Liver (tissue), 9 donors: ENCODE measurements around the gene ABLIM1. TPM values are rescaled to one million over a fixed set of nuclear protein-coding genes. Genes with fewer than 3 reads are reported as not detected.

Experiments used
- DNase-seq: peaks from one replicate; pipeline ENCODE4 v3.0.0-alpha.2; 2017; ENCODE audit warnings: low spot score
- H3K27ac ChIP-seq, 2 donors: one replicate each; pipeline ENCODE4 v1.7.0; 2013; ENCODE audit warnings: inconsistent platforms in 2 of 2, low read length in 2 of 2, control low read depth in 1 of 2, low read depth in 1 of 2, mild to moderate bottlenecking in 1 of 2
- H3K27me3 ChIP-seq, 4 donors: one replicate each; pipeline versions ENCODE4 v1.6.1 to v1.7.0; 2013; ENCODE audit warnings: low read length in 3 of 4, inconsistent platforms in 1 of 4, mild to moderate bottlenecking in 1 of 4, moderate library complexity in 1 of 4; ENCODE audit not compliant: control insufficient read depth in 4 of 4, insufficient read depth in 4 of 4
- H3K36me3 ChIP-seq, 4 donors: one replicate each; pipeline versions ENCODE4 v1.6.1 to v1.7.0; 2013; ENCODE audit warnings: low read length in 3 of 4, mild to moderate bottlenecking in 3 of 4, low read depth in 1 of 4, moderate library complexity in 1 of 4; ENCODE audit not compliant: control insufficient read depth in 4 of 4, insufficient read depth in 3 of 4
- H3K4me1 ChIP-seq, 4 donors: one replicate each; pipeline versions ENCODE4 v1.6.1 to v1.7.0; 2013; ENCODE audit warnings: low read length in 3 of 4, mild to moderate bottlenecking in 3 of 4, moderate library complexity in 1 of 4; ENCODE audit not compliant: control insufficient read depth in 4 of 4, insufficient read depth in 4 of 4
- H3K4me3 ChIP-seq, 3 donors: one replicate each; pipeline versions ENCODE4 v1.6.1 to v1.7.0; 2013; ENCODE audit warnings: low read length in 3 of 3, control low read depth in 1 of 3, low read depth in 1 of 3, mild to moderate bottlenecking in 1 of 3
- H3K9ac ChIP-seq, 2 donors: one replicate each; pipeline ENCODE4 v1.7.0; 2013; ENCODE audit warnings: low read length in 2 of 2, mild to moderate bottlenecking in 2 of 2, moderate library complexity in 2 of 2, control low read depth in 1 of 2, low read depth in 1 of 2
- H3K9me3 ChIP-seq, 4 donors: one replicate each; pipeline versions ENCODE4 v1.6.1 to v1.7.0; 2013; ENCODE audit warnings: low read length in 3 of 4; ENCODE audit not compliant: control insufficient read depth in 4 of 4
- EGR1 ChIP-seq, 2 donors: IDR thresholded peaks; 2 replicates each; pipeline ENCODE4 v1.6.1; 2016 to 2018; ENCODE audit warnings: antibody characterized with exemption in 2 of 2, low read depth in 2 of 2
- FOXA1 ChIP-seq: IDR thresholded peaks from 2 replicates; pipeline ENCODE4 v1.6.1; 2016; ENCODE audit warnings: antibody characterized with exemption
- FOXA2 ChIP-seq: IDR thresholded peaks from 2 replicates; pipeline ENCODE4 v1.6.1; 2016; ENCODE audit warnings: antibody characterized with exemption
- GABPA ChIP-seq, 2 donors: IDR thresholded peaks in 1 of 2; conservative IDR thresholded peaks in 1 of 2; 2 replicates each; pipeline ENCODE4 v1.6.1; 2016; ENCODE audit warnings: antibody characterized with exemption in 2 of 2, mild to moderate bottlenecking in 1 of 2, moderate library complexity in 1 of 2
- HNF4A ChIP-seq, 2 donors: conservative IDR thresholded peaks; 2 replicates each; pipeline ENCODE4 v1.6.1; 2016; ENCODE audit warnings: antibody characterized with exemption in 2 of 2, mild to moderate bottlenecking in 2 of 2
- HNF4G ChIP-seq: IDR thresholded peaks from 2 replicates; pipeline ENCODE4 v1.6.1; 2016; ENCODE audit warnings: antibody characterized with exemption
- JUND ChIP-seq, 2 donors: IDR thresholded peaks; 2 replicates each; pipeline ENCODE4 v1.6.1; 2016; ENCODE audit warnings: antibody characterized with exemption in 2 of 2
- NR2F2 ChIP-seq: IDR thresholded peaks from 2 replicates; pipeline ENCODE4 v1.6.1; 2016; ENCODE audit warnings: antibody characterized with exemption
- RAD21 ChIP-seq, 2 donors: IDR thresholded peaks; 2 replicates each; pipeline ENCODE4 v1.6.1; 2016; ENCODE audit warnings: antibody characterized with exemption in 2 of 2, mild to moderate bottlenecking in 2 of 2
- RXRA ChIP-seq, 2 donors: IDR thresholded peaks; 2 replicates each; pipeline ENCODE4 v1.6.1; 2017 to 2018; ENCODE audit warnings: antibody characterized with exemption in 2 of 2, mild to moderate bottlenecking in 1 of 2
- SP1 ChIP-seq: IDR thresholded peaks from 2 replicates; pipeline ENCODE4 v1.6.1; 2018; ENCODE audit warnings: antibody characterized with exemption, mild to moderate bottlenecking
- TAF1 ChIP-seq: conservative IDR thresholded peaks from 2 replicates; pipeline ENCODE4 v1.6.1; 2016; ENCODE audit warnings: antibody characterized with exemption, mild to moderate bottlenecking
- YY1 ChIP-seq: IDR thresholded peaks from 2 replicates; pipeline ENCODE4 v1.6.1; 2016; ENCODE audit warnings: antibody characterized with exemption, mild to moderate bottlenecking
- WGBS: extraction: QIAGEN DNeasy Blood & Tissue Kit; methylation state at CpG from one replicate; pipeline ENCODE4 v1.1.7; 2013; 5-methylcytosine and 5-hydroxymethylcytosine counted together
- polyA plus RNA-seq, 2 donors: library from polyadenylated mRNA; stranded (reverse) in 1 of 2; unstranded in 1 of 2; fragments of 200-250 nt in 1 of 2; fragments of >200 nt in 1 of 2; fragmentation: Nextera tagmentation in 1 of 2; extraction: Ambion mirVana in 1 of 2; gene quantifications; one replicate each; pipeline versions ENCODE4 v1.2.1 to v1.2.3, GENCODE V29; 2013 to 2015
- total RNA-seq, 2 donors: library from RNA; depleted of rRNA; stranded (reverse); fragments of >200 nt; gene quantifications; one replicate each; pipeline ENCODE4 v1.2.3, GENCODE V29; 2014
- TF ChIP-seq, protein P1 (sequence below): IDR thresholded peaks from 2 replicates; pipeline ENCODE4 v1.6.1; 2016; ENCODE audit warnings: antibody characterized with exemption, mild to moderate bottlenecking
- TF ChIP-seq, protein P2 (sequence below): fragments of 150-350 bp; IDR thresholded peaks from 2 replicates; pipeline ENCODE4 v1.5.1; 2017; ENCODE audit warnings: improper control_type of control experiment, low read depth, low read length; ENCODE audit not compliant: missing input control
- TF ChIP-seq, protein P3 (sequence below): IDR thresholded peaks from 2 replicates; pipeline ENCODE4 v1.6.1; 2016; ENCODE audit warnings: antibody characterized with exemption
- TF ChIP-seq, protein P4 (sequence below): IDR thresholded peaks from 2 replicates; pipeline ENCODE4 v1.6.1; 2016; ENCODE audit warnings: antibody characterized with exemption
- TF ChIP-seq, protein P5 (sequence below): IDR thresholded peaks from 2 replicates; pipeline ENCODE4 v1.6.1; 2016; ENCODE audit warnings: antibody characterized with exemption
- donor health status: healthy.
- donor health status: healthy.
- donor health status: healthy.
- donor health status: healthy.
- donor health status: healthy.

Gene ABLIM1
- total and polyA plus RNA-seq, 4 donors, result 10.9 to 31.3 (median 13.1) TPM

DNA sequence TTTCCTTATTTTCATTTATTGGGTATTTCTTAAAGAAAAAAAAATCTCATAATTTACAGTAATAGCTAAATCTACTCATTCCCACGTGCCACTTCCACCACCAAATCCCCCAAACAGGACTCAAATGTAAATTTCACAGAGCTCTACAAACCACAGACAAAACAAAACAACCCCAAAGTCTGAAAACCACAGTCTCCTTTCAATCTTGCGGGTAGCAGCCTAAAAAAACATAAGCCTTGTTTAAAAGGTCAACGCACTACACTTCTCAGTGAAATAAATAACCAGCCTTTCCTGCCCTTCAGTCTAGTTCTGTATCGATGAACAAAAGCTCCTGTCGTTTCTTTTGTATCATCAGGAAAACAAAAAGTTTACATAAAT lies 132.0 kb downstream of the ABLIM1 start:
- WGBS, result 6% methylated on average over 5 of the region's 5 CpGs
- peak overlapping the region; percentile 49 to 60 for H3K9ac ChIP-seq

More for the DNA sequence above, 132.0 kb downstream of the ABLIM1 start:
- peak overlapping the region; percentile 63 to 79 for H3K27ac ChIP-seq
- peaks cover 2 to 35% (median 32%) of the 10 kb centered on the region in 4 donors for H3K4me1 ChIP-seq
- no peaks in the 10 kb centered on the region for H3K36me3 ChIP-seq
- DNase-seq, result no peak
- TF ChIP-seq YY1, result no peak
- TF ChIP-seq TAF1, result no peak
- TF ChIP-seq, protein P1, sequence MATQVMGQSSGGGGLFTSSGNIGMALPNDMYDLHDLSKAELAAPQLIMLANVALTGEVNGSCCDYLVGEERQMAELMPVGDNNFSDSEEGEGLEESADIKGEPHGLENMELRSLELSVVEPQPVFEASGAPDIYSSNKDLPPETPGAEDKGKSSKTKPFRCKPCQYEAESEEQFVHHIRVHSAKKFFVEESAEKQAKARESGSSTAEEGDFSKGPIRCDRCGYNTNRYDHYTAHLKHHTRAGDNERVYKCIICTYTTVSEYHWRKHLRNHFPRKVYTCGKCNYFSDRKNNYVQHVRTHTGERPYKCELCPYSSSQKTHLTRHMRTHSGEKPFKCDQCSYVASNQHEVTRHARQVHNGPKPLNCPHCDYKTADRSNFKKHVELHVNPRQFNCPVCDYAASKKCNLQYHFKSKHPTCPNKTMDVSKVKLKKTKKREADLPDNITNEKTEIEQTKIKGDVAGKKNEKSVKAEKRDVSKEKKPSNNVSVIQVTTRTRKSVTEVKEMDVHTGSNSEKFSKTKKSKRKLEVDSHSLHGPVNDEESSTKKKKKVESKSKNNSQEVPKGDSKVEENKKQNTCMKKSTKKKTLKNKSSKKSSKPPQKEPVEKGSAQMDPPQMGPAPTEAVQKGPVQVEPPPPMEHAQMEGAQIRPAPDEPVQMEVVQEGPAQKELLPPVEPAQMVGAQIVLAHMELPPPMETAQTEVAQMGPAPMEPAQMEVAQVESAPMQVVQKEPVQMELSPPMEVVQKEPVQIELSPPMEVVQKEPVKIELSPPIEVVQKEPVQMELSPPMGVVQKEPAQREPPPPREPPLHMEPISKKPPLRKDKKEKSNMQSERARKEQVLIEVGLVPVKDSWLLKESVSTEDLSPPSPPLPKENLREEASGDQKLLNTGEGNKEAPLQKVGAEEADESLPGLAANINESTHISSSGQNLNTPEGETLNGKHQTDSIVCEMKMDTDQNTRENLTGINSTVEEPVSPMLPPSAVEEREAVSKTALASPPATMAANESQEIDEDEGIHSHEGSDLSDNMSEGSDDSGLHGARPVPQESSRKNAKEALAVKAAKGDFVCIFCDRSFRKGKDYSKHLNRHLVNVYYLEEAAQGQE, result no peak
- no peak for TF ChIP-seq NR2F2
- no peak for TF ChIP-seq FOXA1
- TF ChIP-seq EGR1 (IDR thresholded peaks at IDR 0.05; ENCODE audit: low read depth in 2 of 2), result no peak
- TF ChIP-seq, protein P2, sequence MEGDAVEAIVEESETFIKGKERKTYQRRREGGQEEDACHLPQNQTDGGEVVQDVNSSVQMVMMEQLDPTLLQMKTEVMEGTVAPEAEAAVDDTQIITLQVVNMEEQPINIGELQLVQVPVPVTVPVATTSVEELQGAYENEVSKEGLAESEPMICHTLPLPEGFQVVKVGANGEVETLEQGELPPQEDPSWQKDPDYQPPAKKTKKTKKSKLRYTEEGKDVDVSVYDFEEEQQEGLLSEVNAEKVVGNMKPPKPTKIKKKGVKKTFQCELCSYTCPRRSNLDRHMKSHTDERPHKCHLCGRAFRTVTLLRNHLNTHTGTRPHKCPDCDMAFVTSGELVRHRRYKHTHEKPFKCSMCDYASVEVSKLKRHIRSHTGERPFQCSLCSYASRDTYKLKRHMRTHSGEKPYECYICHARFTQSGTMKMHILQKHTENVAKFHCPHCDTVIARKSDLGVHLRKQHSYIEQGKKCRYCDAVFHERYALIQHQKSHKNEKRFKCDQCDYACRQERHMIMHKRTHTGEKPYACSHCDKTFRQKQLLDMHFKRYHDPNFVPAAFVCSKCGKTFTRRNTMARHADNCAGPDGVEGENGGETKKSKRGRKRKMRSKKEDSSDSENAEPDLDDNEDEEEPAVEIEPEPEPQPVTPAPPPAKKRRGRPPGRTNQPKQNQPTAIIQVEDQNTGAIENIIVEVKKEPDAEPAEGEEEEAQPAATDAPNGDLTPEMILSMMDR, result no peak
- no peak for TF ChIP-seq JUND (IDR thresholded peaks at IDR 0.05)
- TF ChIP-seq SP1, result no peak
- no peak for TF ChIP-seq FOXA2
- TF ChIP-seq, protein P3, sequence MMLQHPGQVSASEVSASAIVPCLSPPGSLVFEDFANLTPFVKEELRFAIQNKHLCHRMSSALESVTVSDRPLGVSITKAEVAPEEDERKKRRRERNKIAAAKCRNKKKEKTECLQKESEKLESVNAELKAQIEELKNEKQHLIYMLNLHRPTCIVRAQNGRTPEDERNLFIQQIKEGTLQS, result no peak
- TF ChIP-seq, protein P4, sequence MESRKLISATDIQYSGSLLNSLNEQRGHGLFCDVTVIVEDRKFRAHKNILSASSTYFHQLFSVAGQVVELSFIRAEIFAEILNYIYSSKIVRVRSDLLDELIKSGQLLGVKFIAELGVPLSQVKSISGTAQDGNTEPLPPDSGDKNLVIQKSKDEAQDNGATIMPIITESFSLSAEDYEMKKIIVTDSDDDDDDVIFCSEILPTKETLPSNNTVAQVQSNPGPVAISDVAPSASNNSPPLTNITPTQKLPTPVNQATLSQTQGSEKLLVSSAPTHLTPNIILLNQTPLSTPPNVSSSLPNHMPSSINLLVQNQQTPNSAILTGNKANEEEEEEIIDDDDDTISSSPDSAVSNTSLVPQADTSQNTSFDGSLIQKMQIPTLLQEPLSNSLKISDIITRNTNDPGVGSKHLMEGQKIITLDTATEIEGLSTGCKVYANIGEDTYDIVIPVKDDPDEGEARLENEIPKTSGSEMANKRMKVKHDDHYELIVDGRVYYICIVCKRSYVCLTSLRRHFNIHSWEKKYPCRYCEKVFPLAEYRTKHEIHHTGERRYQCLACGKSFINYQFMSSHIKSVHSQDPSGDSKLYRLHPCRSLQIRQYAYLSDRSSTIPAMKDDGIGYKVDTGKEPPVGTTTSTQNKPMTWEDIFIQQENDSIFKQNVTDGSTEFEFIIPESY, result no peak
- TF ChIP-seq HNF4A (conservative IDR thresholded peaks at IDR 0.05), result no peak
- TF ChIP-seq RAD21 (IDR thresholded peaks at IDR 0.05), result no peak
- TF ChIP-seq HNF4G, result no peak
- no peak for TF ChIP-seq GABPA (IDR thresholded peaks at IDR 0.05 in 1 of 2, conservative IDR thresholded peaks at IDR 0.05 in 1 of 2)
- TF ChIP-seq, protein P5, sequence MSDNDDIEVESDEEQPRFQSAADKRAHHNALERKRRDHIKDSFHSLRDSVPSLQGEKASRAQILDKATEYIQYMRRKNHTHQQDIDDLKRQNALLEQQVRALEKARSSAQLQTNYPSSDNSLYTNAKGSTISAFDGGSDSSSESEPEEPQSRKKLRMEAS, result no peak
- no peak for TF ChIP-seq RXRA (IDR thresholded peaks at IDR 0.05)
- H3K27me3 ChIP-seq, result no peaks in the 10 kb centered on the region
- peak overlapping the region; percentile 48 to 62 (median 49) for H3K4me3 ChIP-seq
- H3K9me3 ChIP-seq, result no peaks in the 10 kb centered on the region
